Hypothalamus (tissue), 51 donors: ENCODE results near the gene FOXM1.

Source experiments
- DNase-seq, 51 donors: peaks; one replicate each; lab custom pipeline; 2025; lab: John Stamatoyannopoulos, UW

The FOXM1 gene

GRCh38 chr12:2844786-2845185, 32.2 kb downstream of the FOXM1 start:
- no peak for DNase-seq

DNA sequence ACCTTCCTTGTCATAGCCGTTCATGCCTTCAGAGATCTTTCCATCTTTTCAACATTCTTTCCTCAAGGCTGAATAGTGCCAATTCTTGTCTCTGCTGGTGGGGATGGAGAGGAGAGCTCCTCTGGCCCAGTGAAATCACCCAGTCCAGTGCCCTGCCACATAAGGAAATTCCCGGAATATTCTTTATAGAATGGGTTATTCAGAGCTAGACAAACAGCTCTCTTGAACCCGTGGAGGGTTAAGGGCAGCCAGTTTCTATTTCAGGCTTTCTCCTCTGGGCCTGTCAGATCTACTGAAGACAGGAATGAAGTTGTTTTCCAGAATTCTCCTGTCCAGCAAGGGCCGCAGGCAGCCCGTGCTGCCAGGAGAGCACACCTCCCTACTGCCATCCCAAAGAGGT, 34.0 kb downstream of the FOXM1 start:
- DNase-seq, result no peak

DNA sequence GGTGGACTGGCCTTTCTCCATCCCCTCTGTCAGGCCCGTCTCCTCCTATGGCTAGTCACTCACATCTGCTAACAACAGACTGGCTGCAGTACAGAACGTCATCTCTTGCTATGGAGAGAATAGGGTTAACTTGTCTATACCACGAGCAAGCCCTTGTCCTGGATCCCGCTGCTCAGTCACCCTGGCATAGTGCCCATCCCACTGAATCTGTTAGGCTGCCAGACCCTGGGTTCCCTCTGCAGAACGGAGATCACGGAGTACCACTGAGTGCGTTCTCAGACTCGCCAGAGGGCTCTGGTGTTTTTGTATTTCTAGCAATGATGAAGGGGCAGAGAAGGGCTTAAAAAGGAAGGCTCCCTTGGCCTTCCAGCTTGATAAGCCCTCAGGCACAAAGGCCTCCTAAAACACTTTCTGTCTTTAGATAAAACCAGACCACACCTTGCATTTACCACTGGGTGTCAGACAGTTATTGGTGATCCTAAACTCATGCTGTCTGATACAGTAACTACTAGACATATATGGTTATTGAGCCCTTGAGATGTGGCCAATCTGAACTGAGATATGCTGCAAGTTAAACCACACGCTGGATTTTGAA, 35.8 kb downstream of the FOXM1 start:
- peak in 2 of 51 donors; percentile 6 to 14 for DNase-seq

GRCh38 chr12:2836574-2836973, 40.4 kb downstream of the FOXM1 start:
- no peak for DNase-seq

DNA sequence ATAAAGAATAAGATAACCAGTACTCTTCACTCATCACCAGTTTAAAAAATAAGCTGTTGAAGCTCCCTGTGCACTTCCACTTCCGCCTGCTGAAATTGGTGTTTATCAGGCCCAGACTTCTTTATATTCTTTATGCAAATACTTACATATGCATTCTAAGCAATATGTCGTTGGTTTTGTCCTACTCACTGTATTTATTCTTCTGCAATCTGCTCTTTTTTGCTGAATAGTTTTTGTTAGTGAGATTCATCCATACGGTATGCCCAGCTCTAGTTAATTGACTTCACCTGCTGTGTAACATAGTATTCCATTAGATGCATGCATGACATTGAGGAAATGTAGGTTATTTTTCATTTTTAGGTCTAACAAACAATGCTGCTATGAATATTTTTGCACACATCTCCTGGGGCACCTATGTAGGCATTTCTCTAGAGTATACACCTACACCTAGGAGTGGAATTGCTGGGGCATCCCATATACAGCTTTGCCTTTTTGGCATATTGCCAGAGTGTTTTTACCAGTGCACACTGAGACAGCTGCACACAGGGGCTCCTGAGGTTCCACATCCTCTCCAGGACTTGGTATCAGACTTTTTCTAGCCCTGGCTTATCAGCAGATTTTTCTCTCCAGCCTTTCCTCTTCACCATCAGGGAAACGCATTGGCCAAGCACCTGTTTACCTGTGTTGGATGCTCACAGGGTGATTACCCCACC, 41.1 kb downstream of the FOXM1 start:
- no peak for DNase-seq

DNA sequence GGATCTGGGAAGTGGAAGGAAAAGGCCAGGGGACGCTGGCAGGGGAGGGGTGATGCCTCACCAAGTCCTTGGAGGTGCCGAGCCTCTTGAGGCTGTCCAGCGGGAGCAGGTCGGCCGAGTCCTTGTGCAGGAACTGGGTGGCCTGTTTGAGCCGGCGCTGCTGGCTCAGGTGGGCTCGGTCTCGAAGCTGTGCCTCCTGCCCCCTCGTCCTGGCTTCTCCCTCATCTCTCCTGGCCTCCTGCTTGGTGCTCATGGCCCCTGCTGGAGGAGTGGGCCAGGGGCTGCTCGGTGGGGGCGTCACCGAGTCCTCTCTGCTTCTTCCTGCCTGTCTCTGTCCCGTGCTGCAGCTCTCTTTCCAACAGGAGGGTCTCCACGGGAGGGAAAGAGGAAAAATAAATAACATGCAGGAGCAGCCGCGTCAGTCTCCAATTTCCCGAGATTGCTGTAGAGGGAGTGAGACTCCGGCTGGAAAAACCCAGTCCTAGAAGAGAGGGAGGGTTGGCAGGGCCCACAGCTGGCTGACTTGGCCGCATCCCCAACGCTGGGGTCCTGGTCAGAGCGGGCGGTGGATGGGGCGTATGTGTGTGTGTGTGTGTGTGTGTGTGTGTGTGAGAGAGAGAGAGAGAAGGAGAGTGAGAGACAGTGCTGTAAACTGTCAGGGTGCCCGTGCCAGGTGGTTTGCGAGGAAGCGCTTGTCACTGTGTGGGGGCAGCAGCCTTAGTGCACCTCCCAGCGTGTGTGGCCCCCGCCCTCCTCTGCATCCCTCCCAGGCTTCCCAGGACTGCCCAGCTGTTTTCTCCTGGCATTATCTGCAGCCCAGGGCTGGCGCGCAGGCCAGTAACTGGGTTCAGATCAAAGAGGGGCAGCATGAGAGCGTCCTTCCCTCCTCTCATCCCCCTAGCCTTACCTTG, 42.1 kb downstream of the FOXM1 start, which contains the start of gene NRIP2:
Gene NRIP2 (minus strand): TSS at position 455 of the 911 bp plus-strand sequence. CDS start 52 bp downstream, at position 403.
- DNase-seq, result peak in 45 of 51 donors; percentile 13 to 85 (median 48)

DNA sequence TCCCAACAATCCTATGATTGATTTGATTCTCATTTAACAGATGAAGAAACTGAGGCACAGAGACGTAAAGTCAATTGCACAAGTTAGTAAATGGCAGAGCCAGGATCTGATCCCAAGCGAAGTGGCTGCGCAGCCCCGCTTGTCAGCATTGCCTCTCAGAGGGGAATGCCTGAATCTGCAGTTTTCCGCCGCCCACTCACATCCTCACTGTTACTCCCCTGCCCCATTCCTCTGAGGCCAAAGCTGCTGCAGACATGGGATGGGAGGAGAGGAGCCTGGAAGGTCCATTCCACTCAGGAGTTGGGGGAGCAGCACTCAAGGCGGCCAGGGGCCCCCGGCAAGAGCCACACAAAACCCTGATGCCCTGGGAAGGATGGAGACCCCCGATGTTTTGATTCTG, 43.2 kb downstream of the FOXM1 start:
- no peak for DNase-seq

DNA sequence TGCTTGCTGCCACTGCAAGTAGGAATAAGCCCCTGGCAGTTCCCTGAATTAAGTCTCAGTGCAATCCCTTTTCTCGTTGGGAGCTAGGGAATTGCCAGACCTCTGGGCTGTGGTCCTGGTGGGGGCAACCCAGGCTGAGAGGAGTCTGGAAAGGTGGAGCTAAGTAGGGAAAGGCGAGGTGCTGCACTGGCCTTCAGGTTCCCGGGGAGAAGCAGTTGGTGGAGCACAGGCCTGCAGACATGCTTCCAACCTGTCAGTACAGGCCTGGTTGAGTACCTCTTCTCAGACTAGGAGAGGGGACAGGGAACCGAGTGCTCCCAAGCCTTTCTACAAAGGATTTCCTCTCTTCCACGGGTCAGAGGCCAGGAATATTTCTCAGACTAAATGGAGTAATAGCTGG, 43.6 kb downstream of the FOXM1 start:
- no peak for DNase-seq

DNA sequence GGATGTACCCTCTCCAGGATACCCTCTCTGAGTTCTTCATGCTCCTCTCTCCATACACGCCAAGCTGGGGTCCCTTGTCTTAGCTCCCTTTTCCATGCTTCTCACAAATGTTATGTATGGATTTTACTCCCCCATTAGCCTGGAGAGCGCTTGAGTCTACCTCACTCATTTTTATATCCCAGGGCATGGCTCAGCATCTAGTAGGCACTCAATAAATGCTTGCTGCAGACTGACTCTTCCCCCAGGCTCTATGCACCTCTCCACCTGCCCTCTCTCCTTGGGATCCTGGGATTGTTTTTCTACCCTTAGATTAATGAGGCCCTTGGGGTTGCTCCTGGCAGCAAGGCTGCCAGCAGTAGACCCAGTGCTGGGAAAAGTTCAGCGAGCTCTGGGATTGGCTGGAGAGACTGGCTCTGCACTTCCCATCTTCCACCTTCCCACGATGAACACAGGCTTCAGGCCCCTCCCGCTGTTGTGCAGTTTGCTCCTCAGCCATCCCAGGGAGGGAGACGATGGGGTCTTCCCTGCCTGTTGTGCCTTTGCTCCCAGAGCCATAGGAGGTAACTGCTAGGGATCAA, 44.3 kb downstream of the FOXM1 start:
- DNase-seq, result no peak

DNA sequence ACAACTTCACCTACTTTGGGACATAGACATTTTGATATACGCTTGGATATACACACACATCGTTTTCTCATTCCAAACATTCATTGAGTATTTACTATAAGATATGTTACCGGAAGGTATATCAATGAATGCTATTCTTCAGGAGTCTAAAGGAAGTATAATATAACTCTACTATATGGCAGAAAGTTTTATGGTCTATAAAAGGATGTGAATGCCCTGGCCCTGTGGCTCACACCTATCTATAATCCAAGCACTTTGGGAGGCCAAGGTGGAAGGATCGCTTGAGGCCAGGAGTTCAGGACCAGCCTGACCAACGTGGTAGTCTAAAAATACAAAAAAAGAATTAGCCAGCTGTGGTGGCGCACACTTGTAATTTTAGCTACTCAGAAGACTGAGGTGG, 47.7 kb downstream of the FOXM1 start:
- no peak for DNase-seq

- DNase-seq, result no peak
Measured at GRCh38 chr12:2826721-2827515, 50.1 kb downstream of the FOXM1 start.

DNA sequence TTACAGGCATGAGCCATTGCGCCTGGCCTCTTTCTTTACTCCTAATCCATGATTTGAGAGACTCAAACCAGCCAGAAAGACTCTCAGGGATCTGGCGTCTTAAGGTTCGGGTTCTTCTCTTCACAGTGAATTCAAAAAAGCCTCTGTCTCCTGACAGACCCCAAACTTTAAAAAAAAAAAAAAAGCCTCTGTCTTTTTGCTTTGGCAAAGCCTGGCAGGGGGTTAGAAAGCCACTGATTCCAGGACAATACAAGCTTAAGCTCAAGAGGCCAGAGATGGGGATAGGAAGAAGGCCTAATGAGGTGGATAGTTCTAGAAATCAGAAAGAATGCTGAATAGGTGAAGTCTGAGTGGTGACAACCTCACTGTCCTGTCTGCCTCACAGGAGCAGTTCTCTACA, 50.9 kb downstream of the FOXM1 start:
- no peak for DNase-seq

GRCh38 chr12:2825132-2825531, 51.8 kb downstream of the FOXM1 start:
- peak in 4 of 51 donors; percentile 6 to 13 (median 7) for DNase-seq

- no peak for DNase-seq
Measured at GRCh38 chr12:2824541-2824940, 52.4 kb downstream of the FOXM1 start.

- DNase-seq, result no peak
Measured at GRCh38 chr12:2823483-2823882, 53.5 kb downstream of the FOXM1 start.

DNA sequence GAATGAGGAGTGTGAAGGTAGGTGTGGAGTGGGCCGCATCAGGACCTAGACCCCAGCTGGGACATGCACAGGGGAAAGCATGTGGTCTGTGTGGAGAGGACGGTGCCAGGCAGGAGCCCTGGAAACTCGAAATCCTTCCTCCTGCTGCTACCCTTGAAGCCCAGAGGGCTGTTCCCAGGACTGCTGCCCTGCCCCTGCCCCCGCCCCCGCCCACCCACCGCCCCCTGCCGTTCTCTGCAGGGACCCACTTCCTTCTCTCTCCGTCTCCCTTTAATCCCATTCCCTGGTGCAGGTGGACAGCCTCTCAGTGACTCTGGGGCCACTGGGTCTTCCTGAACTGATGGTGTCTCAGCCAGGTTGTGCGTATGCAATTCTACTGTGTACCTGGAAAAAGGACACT, 56.5 kb downstream of the FOXM1 start:
- no peak for DNase-seq

- DNase-seq, result no peak
Measured at GRCh38 chr12:2819810-2820209, 57.2 kb downstream of the FOXM1 start.

DNA sequence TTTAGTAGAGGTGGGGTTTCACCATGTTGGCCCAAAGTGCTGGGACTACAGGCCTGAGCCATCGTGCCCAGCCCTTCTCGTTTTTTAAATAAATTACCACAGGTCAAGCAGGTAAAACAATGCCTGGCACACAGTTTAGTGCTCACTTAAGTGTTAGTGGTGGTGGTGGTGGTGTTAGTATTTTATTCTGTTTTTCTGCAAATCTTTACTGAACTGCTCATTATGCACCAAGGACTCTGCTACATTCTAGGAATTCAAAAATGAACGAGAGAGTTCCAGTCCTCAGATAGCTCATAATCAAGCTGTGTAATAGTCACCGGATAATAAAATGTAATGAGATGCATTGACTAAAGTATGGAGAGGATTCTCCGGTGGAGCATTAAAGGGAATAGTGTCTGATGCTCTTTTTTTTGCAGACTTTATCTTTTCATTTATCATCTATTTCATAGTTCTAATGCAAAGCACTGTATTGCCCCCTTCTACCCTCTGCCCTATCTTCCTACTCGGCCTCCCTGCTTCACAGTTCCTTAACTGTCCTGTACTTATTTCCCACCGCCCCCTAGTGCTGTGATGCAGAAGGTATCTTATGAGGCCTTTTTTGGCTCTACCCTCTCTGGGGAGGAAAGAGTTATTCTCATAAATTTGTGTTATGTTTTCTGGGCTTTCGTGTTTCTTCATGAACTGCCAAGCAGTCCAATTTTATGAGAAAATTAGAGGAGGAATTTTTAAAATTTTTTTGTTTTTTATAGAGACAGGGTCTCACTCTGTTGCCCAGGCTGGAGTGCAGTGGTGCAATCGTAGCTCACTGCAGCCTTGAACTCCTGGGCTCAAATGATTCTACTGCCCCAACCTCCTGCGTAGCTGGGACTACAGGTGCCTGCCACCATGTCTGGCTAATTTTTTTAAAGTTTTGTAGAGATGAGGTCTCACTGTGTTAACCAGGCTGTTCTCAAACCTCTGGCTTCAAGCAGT, 63.5 kb downstream of the FOXM1 start:
- peak in 8 of 51 donors; percentile 6 to 50 (median 11) for DNase-seq
